ENCODE data around the gene CDS1.
"Not testable (repeated sequence)": the region's sequence is repeated elsewhere in the genome, so short reads cannot be mapped to it uniquely, and the experiment has no call there.

The CDS1 gene

GRCh38 chr4:84638092-84638491 lies 55.2 kb downstream of the CDS1 start:
- no peak for ATAC-seq
- Mint-ChIP-seq H3K9me3 (no peaks in the 10 kb centered on the region), H3K4me1 (no peaks in the 10 kb centered on the region), H3K27me3 (no peaks in the 10 kb centered on the region), H3K4me3 (no peak overlapping the region), H3K36me3 (ENCODE audit: low read depth) (peaks cover 3% of the 10 kb centered on the region), H3K27ac (no peak overlapping the region)
- no peak for DNase-seq

- Mint-ChIP-seq H3K27me3 (no peaks in the 10 kb centered on the region), H3K36me3 (ENCODE audit: low read depth) (peaks cover 3% of the 10 kb centered on the region), H3K9me3 (no peaks in the 10 kb centered on the region), H3K4me3 (no peak overlapping the region), H3K27ac (no peak overlapping the region), H3K4me1 (no peaks in the 10 kb centered on the region)
- no peak for DNase-seq
- ATAC-seq = no peak
Observed at GRCh38 chr4:84639145-84639544, 56.2 kb downstream of the CDS1 start.

GRCh38 chr4:84644087-84644486 lies 61.2 kb downstream of the CDS1 start:
- Mint-ChIP-seq H3K9me3 (no peaks in the 10 kb centered on the region), H3K4me3 (no peak overlapping the region), H3K27me3 (no peaks in the 10 kb centered on the region), H3K27ac (no peak overlapping the region), H3K4me1 (no peaks in the 10 kb centered on the region), H3K36me3 (ENCODE audit: low read depth) (no peaks in the 10 kb centered on the region)
- no peak for DNase-seq
- ATAC-seq = no peak

GRCh38 chr4:84647312-84647884 lies 64.5 kb downstream of the CDS1 start:
- H3K27ac Mint-ChIP-seq = no peak overlapping the region
- no peaks in the 10 kb centered on the region for H3K27me3 Mint-ChIP-seq
- no peak overlapping the region for H3K4me3 Mint-ChIP-seq
- DNase-seq = no peak
- H3K9me3 Mint-ChIP-seq = no peaks in the 10 kb centered on the region
- no peaks in the 10 kb centered on the region for H3K36me3 Mint-ChIP-seq (ENCODE audit: low read depth)
- ATAC-seq = no peak
- no peaks in the 10 kb centered on the region for H3K4me1 Mint-ChIP-seq

- ATAC-seq (no peak), DNase-seq (no peak)
- Mint-ChIP-seq H3K27ac (no peak overlapping the region), H3K4me1 (no peaks in the 10 kb centered on the region), H3K4me3 (no peak overlapping the region), H3K36me3 (ENCODE audit: low read depth) (no peaks in the 10 kb centered on the region), H3K9me3 (no peaks in the 10 kb centered on the region), H3K27me3 (no peaks in the 10 kb centered on the region)
Observed at GRCh38 chr4:84648178-84648577, 65.3 kb downstream of the CDS1 start.

- H3K4me3 Mint-ChIP-seq = no peak overlapping the region
- no peak overlapping the region for H3K27ac Mint-ChIP-seq
- no peaks in the 10 kb centered on the region for H3K36me3 Mint-ChIP-seq (ENCODE audit: low read depth)
- DNase-seq (no peak), ATAC-seq (no peak)
- H3K4me1 Mint-ChIP-seq = no peaks in the 10 kb centered on the region
- no peaks in the 10 kb centered on the region for H3K27me3 Mint-ChIP-seq
- no peaks in the 10 kb centered on the region for H3K9me3 Mint-ChIP-seq
Observed at GRCh38 chr4:84648863-84649647, 66.1 kb downstream of the CDS1 start.

- Mint-ChIP-seq H3K4me3 (no peak overlapping the region), H3K36me3 (ENCODE audit: low read depth) (no peaks in the 10 kb centered on the region), H3K9me3 (peaks cover 5% of the 10 kb centered on the region), H3K4me1 (no peaks in the 10 kb centered on the region), H3K27me3 (no peaks in the 10 kb centered on the region), H3K27ac (no peak overlapping the region)
- no peak for ATAC-seq
- no peak for DNase-seq
Observed at GRCh38 chr4:84651499-84651898, 68.6 kb downstream of the CDS1 start.

- no peak overlapping the region for H3K4me3 Mint-ChIP-seq
- H3K9me3 Mint-ChIP-seq = peaks cover 8% of the 10 kb centered on the region
- no peak for DNase-seq
- H3K27me3 Mint-ChIP-seq = no peaks in the 10 kb centered on the region
- no peak for ATAC-seq
- no peak overlapping the region for H3K27ac Mint-ChIP-seq
- no peaks in the 10 kb centered on the region for H3K4me1 Mint-ChIP-seq
- no peaks in the 10 kb centered on the region for H3K36me3 Mint-ChIP-seq (ENCODE audit: low read depth)
Observed at GRCh38 chr4:84652478-84652877, 69.6 kb downstream of the CDS1 start.

GRCh38 chr4:84660606-84661005 lies 77.7 kb downstream of the CDS1 start:
- Mint-ChIP-seq H3K4me3 (no peak overlapping the region), H3K9me3 (peaks cover 12% of the 10 kb centered on the region), H3K27ac (no peak overlapping the region), H3K4me1 (no peaks in the 10 kb centered on the region), H3K36me3 (ENCODE audit: low read depth) (no peaks in the 10 kb centered on the region), H3K27me3 (no peaks in the 10 kb centered on the region)
- DNase-seq (no peak), ATAC-seq (no peak)

GRCh38 chr4:84661191-84661939 lies 78.4 kb downstream of the CDS1 start:
- Mint-ChIP-seq H3K36me3 (ENCODE audit: low read depth) (no peaks in the 10 kb centered on the region), H3K4me1 (no peaks in the 10 kb centered on the region), H3K27me3 (no peaks in the 10 kb centered on the region), H3K4me3 (no peak overlapping the region), H3K9me3 (peaks cover 8% of the 10 kb centered on the region), H3K27ac (no peak overlapping the region)
- ATAC-seq = no peak
- DNase-seq = no peak

- H3K27ac Mint-ChIP-seq; H3K9me3 Mint-ChIP-seq; H3K36me3 Mint-ChIP-seq (ENCODE audit: low read depth); H3K4me3 Mint-ChIP-seq; DNase-seq; ATAC-seq; H3K4me1 Mint-ChIP-seq; H3K27me3 Mint-ChIP-seq: not testable (repeated sequence)
Observed at GRCh38 chr4:84664767-84665166, 81.8 kb downstream of the CDS1 start.

GRCh38 chr4:84666439-84666838 lies 83.5 kb downstream of the CDS1 start:
- Mint-ChIP-seq H3K9me3 (no peaks in the 10 kb centered on the region), H3K27me3 (peaks cover 2% of the 10 kb centered on the region), H3K4me3 (no peak overlapping the region), H3K36me3 (ENCODE audit: low read depth) (no peaks in the 10 kb centered on the region), H3K4me1 (no peaks in the 10 kb centered on the region), H3K27ac (no peak overlapping the region)
- DNase-seq (no peak), ATAC-seq (no peak)

GRCh38 chr4:84669201-84669600 lies 86.3 kb downstream of the CDS1 start:
- Mint-ChIP-seq H3K4me1 (no peaks in the 10 kb centered on the region), H3K4me3 (no peak overlapping the region), H3K27me3 (peaks cover 2% of the 10 kb centered on the region), H3K36me3 (ENCODE audit: low read depth) (no peaks in the 10 kb centered on the region), H3K9me3 (no peaks in the 10 kb centered on the region), H3K27ac (no peak overlapping the region)
- no peak for ATAC-seq
- no peak for DNase-seq

- Mint-ChIP-seq H3K4me3 (no peak overlapping the region), H3K9me3 (no peaks in the 10 kb centered on the region), H3K4me1 (no peaks in the 10 kb centered on the region), H3K27ac (no peak overlapping the region), H3K36me3 (ENCODE audit: low read depth) (no peaks in the 10 kb centered on the region), H3K27me3 (peaks cover 2% of the 10 kb centered on the region)
- ATAC-seq (no peak), DNase-seq (no peak)
Observed at GRCh38 chr4:84672177-84672576, 89.2 kb downstream of the CDS1 start.
